H1 (cell line): ENCODE measurements around the gene KLHL17. TPM values are rescaled to one million over a fixed set of nuclear protein-coding genes. Genes with fewer than 3 reads are reported as not detected.

Source experiments
- CTCF ChIA-PET: fragments of 300-600 bp; sonication (Branson Sonifier 250); formaldehyde crosslinking; loops from one replicate; lab custom pipeline; 2021; ENCODE audit not compliant: partially characterized antibody; lab: Charles Lee
- POLR2A ChIA-PET: fragments of 300-600 bp; sonication (Branson Sonifier 250); formaldehyde crosslinking; loops from one replicate; lab custom pipeline; 2021; ENCODE audit warnings: inconsistent platforms; ENCODE audit not compliant: partially characterized antibody; lab: Charles Lee
- DNase-seq, 2 experiments: peaks; one replicate each; pipeline versions ENCODE4 v3.0.0 to v3.0.0-alpha.2; 2010 to 2022; ENCODE audit warnings: low spot score in 2 of 2, low read depth in 1 of 2, mixed read lengths in 1 of 2
- FAIRE-seq: peaks from 2 replicates; lab custom pipeline; 2011; peaks lifted over from hg19 to GRCh38; lab: Jason Lieb, UNC
- H2AFZ ChIP-seq: 2 replicates; pipeline ENCODE4 v1.8.1; 2012; ENCODE audit warnings: low read length, inconsistent platforms
- H2AK5ac ChIP-seq: 2 replicates; pipeline ENCODE4 v1.6.1; 2013; ENCODE audit warnings: low read depth, low read length
- H2BK120ac ChIP-seq: replicated peaks from 2 replicates; pipeline ENCODE3; 2013; ENCODE audit warnings: low read depth, low read length, inconsistent platforms
- H2BK12ac ChIP-seq: 2 replicates; pipeline ENCODE4 v1.6.1; 2013; ENCODE audit warnings: low read depth, low read length
- H2BK15ac ChIP-seq: 2 replicates; pipeline ENCODE4 v1.6.1; 2013; ENCODE audit warnings: low read length
- H2BK20ac ChIP-seq: 2 replicates; pipeline ENCODE4 v1.6.1; 2013; ENCODE audit warnings: low read length
- H2BK5ac ChIP-seq: 2 replicates; pipeline ENCODE4 v1.6.1; 2013; ENCODE audit warnings: low read depth, low read length
- H3K14ac ChIP-seq: 2 replicates; pipeline ENCODE4 v1.6.1; 2013; ENCODE audit warnings: inconsistent platforms; ENCODE audit not compliant: insufficient read length
- H3K18ac ChIP-seq: 2 replicates; pipeline ENCODE4 v1.6.1; 2013; ENCODE audit warnings: low read length; ENCODE audit errors: extremely low read depth
- H3K23ac ChIP-seq: 2 replicates; pipeline ENCODE4 v1.6.1; 2013; ENCODE audit warnings: inconsistent platforms; ENCODE audit not compliant: insufficient read length
- H3K23me2 ChIP-seq: 2 replicates; pipeline ENCODE4 v1.6.1; 2013; ENCODE audit warnings: low read depth, low read length
- H3K27ac ChIP-seq: 2 replicates; pipeline ENCODE4 v1.6.1; 2011; ENCODE audit warnings: low read depth, low read length, inconsistent platforms
- H3K27me3 ChIP-seq, 4 experiments: replicated peaks in 1 of 4; 1 replicate in 1 of 4; 2 replicates in 3 of 4; pipeline versions ENCODE4 v1.6.1 to v1.8.1; 2011 to 2013; ENCODE audit warnings: low read length in 3 of 4, mild to moderate bottlenecking in 3 of 4, inconsistent platforms in 2 of 4, mixed read lengths in 2 of 4, moderate library complexity in 1 of 4; ENCODE audit not compliant: control insufficient read depth in 3 of 4, insufficient read depth in 3 of 4; ENCODE audit errors: extremely low read depth in 1 of 4
- H3K36me3 ChIP-seq, 4 experiments: 2 replicates each; pipeline versions ENCODE4 v1.6.1 to v1.8.1; 2011 to 2013; ENCODE audit warnings: mild to moderate bottlenecking in 4 of 4, low read length in 3 of 4, moderate library complexity in 2 of 4, control low read depth in 1 of 4, inconsistent platforms in 1 of 4; ENCODE audit not compliant: insufficient read depth in 4 of 4, control insufficient read depth in 2 of 4
- H3K4ac ChIP-seq: replicated peaks from 2 replicates; pipeline ENCODE3; 2013; ENCODE audit warnings: low read length, low read depth, mixed read lengths, inconsistent platforms; ENCODE audit not compliant: insufficient read length
- H3K4me1 ChIP-seq, 4 experiments: replicated peaks in 1 of 4; 1 replicate in 1 of 4; 2 replicates in 3 of 4; pipeline versions ENCODE4 v1.6.1 to v1.8.1; 2011 to 2013; ENCODE audit warnings: low read length in 3 of 4, inconsistent platforms in 2 of 4, mixed read lengths in 1 of 4; ENCODE audit not compliant: insufficient read depth in 4 of 4, control insufficient read depth in 3 of 4
- H3K4me2 ChIP-seq, 2 experiments: 2 replicates each; pipeline versions ENCODE4 v1.6.1 to v1.8.1; 2011 to 2013; ENCODE audit warnings: low read depth in 2 of 2, low read length in 2 of 2, control low read depth in 1 of 2, inconsistent platforms in 1 of 2, mild to moderate bottlenecking in 1 of 2; ENCODE audit not compliant: insufficient read depth in 1 of 2
- H3K4me3 ChIP-seq, 4 experiments: fragments of 200-600, 300-600 bp in 1 of 4; sonication (generic), shearing (Covaris generic), sonication (Bioruptor Twin) in 1 of 4; 2 replicates each; pipeline versions ENCODE4 v1.5.1 to v1.8.1; 2011 to 2016; ENCODE audit warnings: low read length in 4 of 4, low read depth in 3 of 4, control low read depth in 2 of 4, inconsistent platforms in 2 of 4, mild to moderate bottlenecking in 2 of 4, mixed read lengths in 1 of 4, moderate library complexity in 1 of 4; ENCODE audit not compliant: insufficient read depth in 2 of 4; ENCODE audit errors: extremely low read depth in 1 of 4
- H3K56ac ChIP-seq: replicated peaks from 2 replicates; pipeline ENCODE3; 2013; ENCODE audit warnings: low read depth, mild to moderate bottlenecking, mixed read lengths, low read length, inconsistent platforms; ENCODE audit not compliant: insufficient read length
- H3K79me1 ChIP-seq: 2 replicates; pipeline ENCODE4 v1.6.1; 2013; ENCODE audit warnings: low read depth, low read length, control low read depth
- H3K79me2 ChIP-seq, 2 experiments: 2 replicates each; pipeline versions ENCODE4 v1.6.1 to v1.8.1; 2012 to 2013; ENCODE audit warnings: low read length in 2 of 2, mild to moderate bottlenecking in 2 of 2, inconsistent platforms in 1 of 2; ENCODE audit not compliant: insufficient read depth in 2 of 2, control insufficient read depth in 1 of 2
- H3K9ac ChIP-seq, 4 experiments: replicated peaks in 1 of 4; 1 replicate in 1 of 4; 2 replicates in 3 of 4; pipeline versions ENCODE4 v1.6.1 to v1.8.1; 2011 to 2013; ENCODE audit warnings: low read depth in 3 of 4, low read length in 3 of 4, control low read depth in 2 of 4, mild to moderate bottlenecking in 2 of 4, moderate library complexity in 2 of 4, inconsistent platforms in 1 of 4; ENCODE audit errors: extremely low read depth in 1 of 4
- H3K9me3 ChIP-seq, 2 experiments: 2 replicates each; pipeline versions ENCODE4 v1.6.1 to v1.8.1; 2012 to 2013; ENCODE audit warnings: mild to moderate bottlenecking in 2 of 2, moderate library complexity in 2 of 2, control low read depth in 1 of 2, inconsistent platforms in 1 of 2, low read depth in 1 of 2, low read length in 1 of 2, mixed read lengths in 1 of 2; ENCODE audit not compliant: insufficient read depth in 2 of 2
- H4K20me1 ChIP-seq, 2 experiments: replicated peaks in 1 of 2; 2 replicates each; pipeline versions ENCODE3 to v1.8.1; 2011 to 2013; ENCODE audit warnings: inconsistent platforms in 2 of 2, low read length in 2 of 2, mild to moderate bottlenecking in 1 of 2; ENCODE audit not compliant: insufficient read depth in 2 of 2, control insufficient read depth in 1 of 2
- H4K5ac ChIP-seq: 2 replicates; pipeline ENCODE4 v1.6.1; 2013; ENCODE audit warnings: low read length, low read depth, mixed read lengths, inconsistent platforms; ENCODE audit not compliant: insufficient read length
- H4K8ac ChIP-seq: 2 replicates; pipeline ENCODE4 v1.8.0; 2013; ENCODE audit warnings: mild to moderate bottlenecking, moderate library complexity, low read length, inconsistent platforms; ENCODE audit not compliant: insufficient read depth; ENCODE audit errors: extremely low read depth
- H4K91ac ChIP-seq: replicated peaks from 2 replicates; pipeline ENCODE3; 2013; ENCODE audit warnings: low read length, mixed read lengths, inconsistent platforms; ENCODE audit not compliant: insufficient read length
- ASH2L ChIP-seq: fragments of 200-600, 300-600 bp; sonication (generic); IDR thresholded peaks from one replicate; pipeline ENCODE4 v1.7.1; 2017; ENCODE audit warnings: low read length
- BACH1 ChIP-seq: IDR thresholded peaks from 2 replicates; pipeline ENCODE4 v1.6.1; 2012; ENCODE audit warnings: low read length, improper control_type of control experiment
- CHD2 ChIP-seq: IDR thresholded peaks from 2 replicates; pipeline ENCODE4 v1.6.1; 2012; ENCODE audit warnings: low read length, improper control_type of control experiment
- EP300 ChIP-seq, 2 experiments: IDR thresholded peaks; 1 replicate in 1 of 2; 2 replicates in 1 of 2; pipeline ENCODE4 v1.6.1; 2011 to 2012; ENCODE audit warnings: low read depth in 2 of 2, low read length in 2 of 2, mild to moderate bottlenecking in 2 of 2, borderline replicate concordance in 1 of 2, inconsistent platforms in 1 of 2, moderate library complexity in 1 of 2
- GTF2F1 ChIP-seq: IDR thresholded peaks from 2 replicates; pipeline ENCODE4 v1.6.1; 2012; ENCODE audit warnings: low read depth, low read length, improper control_type of control experiment, borderline replicate concordance
- MAX ChIP-seq: IDR thresholded peaks from 2 replicates; pipeline ENCODE4 v1.6.1; 2012; ENCODE audit warnings: inconsistent platforms
- POU5F1 ChIP-seq: IDR thresholded peaks from 2 replicates; pipeline ENCODE4 v1.6.1; 2011; ENCODE audit warnings: low read depth, mild to moderate bottlenecking, low read length, moderate library complexity
- RNF2 ChIP-seq: fragments of 200-900, 300-1000 bp; sonication (generic); IDR thresholded peaks from 2 replicates; pipeline ENCODE4 v1.7.1; 2016; ENCODE audit warnings: borderline replicate concordance, low read depth, mild to moderate bottlenecking, antibody characterized with exemption, low read length; ENCODE audit not compliant: poor library complexity, severe bottlenecking; ENCODE audit errors: missing control alignments
- SP4 ChIP-seq: IDR thresholded peaks from 2 replicates; pipeline ENCODE4 v1.6.1; 2012; ENCODE audit warnings: low read length, inconsistent platforms
- SUZ12 ChIP-seq: fragments of 200-600 bp; sonication (generic); IDR thresholded peaks from 2 replicates; pipeline ENCODE4 v1.6.1; 2012; ENCODE audit warnings: mild to moderate bottlenecking, inconsistent platforms, low read length, moderate library complexity, mixed read lengths
- WGBS, 2 experiments: shearing (Covaris generic) in 1 of 2; methylation state at CpG; one replicate each; pipeline versions ENCODE4 v1.1.6 to v1.1.7; 2013 to 2015; ENCODE audit warnings: low lambda C conversion rate in 2 of 2, mixed read lengths in 2 of 2, inconsistent platforms in 1 of 2, low coverage in 1 of 2, missing lambda C conversion rate in 1 of 2; ENCODE audit not compliant: insufficient replicate concordance in 2 of 2, insufficient coverage in 1 of 2, insufficient read length in 1 of 2; ENCODE audit errors: extremely low coverage in 1 of 2, missing lambda C conversion rate in 1 of 2; 5-methylcytosine and 5-hydroxymethylcytosine counted together
- polyA plus RNA-seq, 7 experiments: library from polyadenylated mRNA; depleted of rRNA in 3 of 7; stranded (reverse) in 5 of 7; unstranded in 2 of 7; fragments of >200 nt in 5 of 7; fragments of 200-250 nt in 2 of 7; gene quantifications; 1 replicate in 5 of 7; 2 replicates in 1 of 7; 4 replicates in 1 of 7; pipeline versions ENCODE4 v1.2.1 to v1.2.3, GENCODE V29; 2011 to 2013; ENCODE audit warnings: missing spikeins in 2 of 7, mixed read lengths in 2 of 7
- total RNA-seq: library from RNA; stranded (reverse); fragmentation: NEBNext Ultra II Directional; extraction: Animal tissue kit (Norgen Biotek cat#: 25700); gene quantifications from 2 replicates; pipeline ENCODE4 v1.2.1, GENCODE V29; 2021
- TF ChIP-seq, protein P1 (sequence below): IDR thresholded peaks from 2 replicates; pipeline ENCODE4 v1.6.1; 2011; ENCODE audit warnings: low read length, improper control_type of control experiment

KLHL17 gene
- total and polyA plus RNA-seq, 2 of the 8 experiments (the other 6 are each of a cell fraction or from before 2014, with no cell fraction given): 32.6 to 36.1 TPM

DNA sequence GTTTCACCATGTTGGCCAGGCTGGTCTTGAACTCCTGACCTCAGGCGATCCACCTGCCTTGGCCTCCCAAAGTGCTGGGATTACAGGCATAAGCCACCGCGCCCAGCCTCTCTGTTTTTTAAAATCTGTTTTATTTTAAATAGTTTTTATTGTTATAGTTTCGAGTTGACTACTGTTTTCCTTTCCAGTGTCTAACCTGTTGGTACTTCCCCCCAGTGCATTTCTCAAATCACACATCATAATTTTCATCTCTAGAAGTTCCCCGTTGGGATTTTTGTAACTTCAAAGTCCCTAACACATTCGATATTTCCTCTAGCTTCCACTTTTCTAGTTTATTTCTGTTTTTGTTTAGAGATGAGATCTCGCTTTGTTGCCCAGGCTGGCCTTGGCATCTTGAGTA is 32.0 kb downstream of the KLHL17 start:
- H2BK15ac ChIP-seq: no peak overlapping the region
- no peak overlapping the region for H2AFZ ChIP-seq
- H3K4ac ChIP-seq: no peak overlapping the region
- H3K9ac ChIP-seq: no peak overlapping the region
- no peak overlapping the region for H2BK20ac ChIP-seq
- TF ChIP-seq, protein P1, sequence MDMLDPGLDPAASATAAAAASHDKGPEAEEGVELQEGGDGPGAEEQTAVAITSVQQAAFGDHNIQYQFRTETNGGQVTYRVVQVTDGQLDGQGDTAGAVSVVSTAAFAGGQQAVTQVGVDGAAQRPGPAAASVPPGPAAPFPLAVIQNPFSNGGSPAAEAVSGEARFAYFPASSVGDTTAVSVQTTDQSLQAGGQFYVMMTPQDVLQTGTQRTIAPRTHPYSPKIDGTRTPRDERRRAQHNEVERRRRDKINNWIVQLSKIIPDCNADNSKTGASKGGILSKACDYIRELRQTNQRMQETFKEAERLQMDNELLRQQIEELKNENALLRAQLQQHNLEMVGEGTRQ: no peak
- TF ChIP-seq ASH2L (no peak), MAX (no peak), GTF2F1 (no peak), POU5F1 (no peak), BACH1 (no peak), CHD2 (no peak), RNF2 (no peak), EP300 (IDR thresholded peaks at IDR 0.05; ENCODE audit: borderline replicate concordance in 1 of 2, low read depth in 2 of 2, low read length in 2 of 2) (no peak), SUZ12 (no peak), SP4 (no peak)
- CTCF ChIA-PET: interaction anchor here (0.7 to 7.7 kb wide), 6 partner anchors 10 to 805 kb away, joined by 3 to 86 read pairs (median 4); partner anchors contain the start of gene PERM1
- H3K4me3 ChIP-seq: no peak overlapping the region
- H3K9me3 ChIP-seq: no peaks in the 10 kb centered on the region
- WGBS, 2 experiments: 83% methylated on average over 7 of the region's 7 CpGs; no CpG with 5 or more reads in 1 of the 2 experiments
- no peaks in the 10 kb centered on the region for H3K36me3 ChIP-seq
- H3K27ac ChIP-seq: no peak overlapping the region
- FAIRE-seq (no peak), DNase-seq (no peak)
- no peaks in the 10 kb centered on the region for H3K79me1 ChIP-seq
- H3K18ac ChIP-seq: no peak overlapping the region
- no peak overlapping the region for H3K56ac ChIP-seq
- H3K14ac ChIP-seq: no peak overlapping the region
- H3K4me1 ChIP-seq: peaks cover 0 to 4% (median 3%) of the 10 kb centered on the region in 4 experiments; a peak in 4 of 7 replicates
- no peak overlapping the region for H2BK12ac ChIP-seq
- no peaks in the 10 kb centered on the region for H3K79me2 ChIP-seq
- no peak overlapping the region for H2BK5ac ChIP-seq
- H4K5ac ChIP-seq: no peak overlapping the region
- no peak overlapping the region for H4K91ac ChIP-seq
- H2BK120ac ChIP-seq: no peak overlapping the region
- H3K4me2 ChIP-seq: no peak overlapping the region
- no peak overlapping the region for H4K8ac ChIP-seq
- H3K27me3 ChIP-seq: peaks cover 8 to 46% (median 35%) of the 10 kb centered on the region in 4 experiments
- H4K20me1 ChIP-seq: peaks cover 0 to 5% of the 10 kb centered on the region in 2 experiments
- POLR2A ChIA-PET: no interaction called here
- H2AK5ac ChIP-seq: no peak overlapping the region
- no peak overlapping the region for H3K23ac ChIP-seq
- peaks cover 4% of the 10 kb centered on the region; the same call in 1 of the 2 replicates for H3K23me2 ChIP-seq
